GM18526 (cell line): ENCODE results near the gene CHAT.

ENCODE experiments used
- POLR2A ChIP-seq: IDR thresholded peaks from 3 replicates; pipeline ENCODE4 v1.6.1; 2011; ENCODE audit not compliant: insufficient read length; ENCODE audit errors: extremely low read depth

CHAT gene

DNA sequence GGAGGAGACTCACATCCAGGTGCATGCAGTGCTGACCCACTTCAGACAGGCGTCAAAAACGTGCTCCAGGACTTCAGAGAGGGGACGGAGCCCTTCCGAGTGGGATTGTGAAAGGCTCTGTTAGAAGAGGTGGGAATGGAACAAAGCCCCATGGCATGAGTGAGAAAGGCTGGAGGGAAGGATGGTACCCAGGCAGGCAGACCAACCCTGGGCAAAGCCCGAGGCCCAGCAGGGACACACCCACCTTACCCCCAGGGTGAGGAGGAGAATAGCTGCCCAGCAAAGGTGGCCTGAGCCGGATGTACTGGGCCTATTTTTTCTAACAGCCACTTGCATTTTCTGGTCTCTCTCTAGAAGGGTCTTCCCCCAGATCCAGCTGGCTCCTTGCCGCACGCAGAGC is 14.8 kb downstream of the CHAT start:
- no peak for TF ChIP-seq POLR2A

- TF ChIP-seq POLR2A, result no peak
Observed at GRCh38 chr10:49629431-49629881, 15.6 kb downstream of the CHAT start.

DNA sequence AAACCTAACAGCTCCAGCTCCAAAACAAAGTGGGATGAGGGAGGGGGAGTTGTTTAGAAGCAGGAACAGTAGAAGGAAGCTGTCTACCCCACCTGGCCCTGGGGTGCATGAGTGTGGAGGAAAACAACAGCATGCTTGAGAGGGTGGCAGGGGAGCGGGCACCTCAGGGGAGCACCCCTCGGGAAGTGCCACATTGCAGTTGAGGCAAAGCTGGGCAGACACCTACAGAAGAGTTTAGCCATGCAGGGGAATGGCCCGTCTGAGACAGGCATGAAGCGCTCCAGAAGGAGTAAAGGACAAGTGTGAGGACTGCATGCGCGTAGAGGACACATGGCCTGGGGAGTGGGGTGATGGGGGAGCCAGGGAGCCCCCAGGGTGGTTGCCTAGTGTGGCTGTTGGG is 18.1 kb downstream of the CHAT start:
- no peak for TF ChIP-seq POLR2A

- no peak for TF ChIP-seq POLR2A
Observed at GRCh38 chr10:49632406-49633317, 18.8 kb downstream of the CHAT start.

DNA sequence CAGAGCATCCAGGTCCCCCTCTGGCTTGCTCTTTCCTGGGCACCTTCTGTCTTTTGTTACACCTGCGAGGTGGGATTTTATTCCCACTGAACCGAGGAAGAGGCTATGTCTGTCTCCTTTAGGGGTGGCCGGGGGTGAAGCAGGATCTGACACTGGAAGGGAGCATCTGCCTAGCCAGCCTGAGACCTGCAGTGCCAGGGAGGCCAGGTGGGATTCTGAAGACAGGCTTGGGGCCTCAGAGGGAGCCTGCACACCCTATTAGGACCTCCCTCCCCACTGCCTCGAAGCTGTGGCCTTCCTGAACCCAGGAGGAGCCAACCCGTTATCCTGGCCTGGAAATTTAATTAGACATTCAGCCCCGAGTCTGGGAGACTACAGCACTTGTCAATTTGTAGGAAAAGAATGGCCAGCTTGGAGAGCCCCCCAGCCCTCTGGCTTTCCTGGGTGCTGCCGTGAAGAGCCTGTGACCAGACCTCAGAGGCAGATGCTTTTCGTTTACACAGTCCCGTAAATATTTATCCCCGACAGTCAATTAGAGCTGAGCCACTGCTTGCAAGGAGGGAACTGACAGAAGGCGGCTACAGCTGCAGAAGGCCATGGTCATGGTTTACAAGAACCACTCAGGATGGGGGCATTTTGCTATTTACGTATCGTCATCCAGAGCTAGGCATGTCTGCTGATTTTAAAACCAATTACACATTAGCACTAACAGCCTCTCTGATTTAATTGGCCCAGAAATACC is 19.7 kb downstream of the CHAT start:
- TF ChIP-seq POLR2A, result no peak

- no peak for TF ChIP-seq POLR2A
Observed at GRCh38 chr10:49634069-49634660, 20.3 kb downstream of the CHAT start.

DNA sequence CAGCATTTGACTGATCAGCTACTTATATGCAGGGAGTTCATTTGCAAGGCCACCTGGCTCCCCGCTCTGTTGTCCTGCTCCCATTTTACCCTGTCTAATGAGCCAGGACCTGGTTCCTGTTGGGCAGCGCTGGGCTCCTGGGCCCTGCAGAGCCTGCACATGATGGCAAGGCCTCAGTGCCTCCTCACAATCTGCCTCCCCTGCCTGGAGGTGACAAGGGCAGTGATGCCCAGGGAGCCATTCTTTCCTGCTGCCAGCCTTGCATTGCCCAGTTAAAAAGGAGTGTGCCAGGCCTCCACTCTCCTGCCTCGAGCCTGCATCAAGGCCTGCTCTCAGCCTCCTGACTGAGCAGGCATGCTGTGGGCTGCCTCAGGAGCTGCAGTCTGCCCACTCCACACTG is 28.5 kb downstream of the CHAT start:
- TF ChIP-seq POLR2A, result no peak

- TF ChIP-seq POLR2A, result no peak
Observed at GRCh38 chr10:49643241-49644034, 29.6 kb downstream of the CHAT start.

DNA sequence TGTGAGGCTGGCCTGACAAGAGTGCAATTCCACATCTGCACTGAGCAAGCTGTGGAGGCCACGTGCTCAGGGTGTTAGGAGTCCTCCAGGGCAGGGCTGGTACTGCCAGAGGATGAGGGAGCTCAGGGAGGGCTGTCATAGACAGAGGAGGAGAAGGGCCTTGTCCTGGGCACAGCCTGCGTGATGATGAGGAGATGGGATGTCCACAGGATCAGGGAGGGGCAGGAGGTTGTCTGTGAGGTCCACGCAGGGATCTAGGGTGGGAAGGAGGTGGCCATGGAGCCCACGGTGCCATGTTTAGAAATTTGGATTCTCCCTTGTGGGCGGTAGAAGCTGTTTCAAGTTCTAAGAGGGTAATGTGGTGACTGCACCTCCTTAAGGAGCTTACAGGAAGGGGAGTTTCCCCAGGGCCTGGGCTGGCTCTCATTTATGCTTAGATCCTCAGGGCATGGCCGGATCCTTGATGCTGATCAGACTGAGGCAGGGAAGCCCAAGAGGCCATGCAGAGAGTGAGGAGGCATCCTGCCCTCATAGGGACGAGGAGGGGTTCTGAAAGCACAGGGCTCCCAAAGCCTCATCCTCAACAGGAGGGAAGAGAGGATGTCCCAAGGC is 30.3 kb downstream of the CHAT start:
- no peak for TF ChIP-seq POLR2A

DNA sequence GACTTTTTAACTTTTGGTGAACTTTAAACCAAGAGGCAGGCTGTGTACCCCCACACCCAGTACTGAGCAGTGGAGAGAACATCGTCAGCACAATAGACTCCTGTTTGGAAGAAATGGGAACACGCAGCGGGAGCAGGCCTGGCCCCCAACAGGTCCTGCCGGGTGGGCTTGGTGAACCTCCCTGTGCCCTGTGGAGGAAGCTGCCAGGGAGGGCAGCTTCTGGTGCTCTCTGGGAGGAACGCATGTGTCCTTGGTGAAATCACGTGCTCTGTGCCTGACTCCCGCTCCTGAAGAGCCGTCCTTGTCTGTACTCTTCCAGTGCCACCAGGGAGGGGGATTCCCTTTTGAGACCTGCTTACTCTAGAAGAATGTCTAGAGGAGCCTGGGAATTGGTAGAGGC is 31.6 kb downstream of the CHAT start:
- TF ChIP-seq POLR2A, result no peak

GRCh38 chr10:49645871-49646870 is 32.3 kb downstream of the CHAT start:
- no peak for TF ChIP-seq POLR2A

DNA sequence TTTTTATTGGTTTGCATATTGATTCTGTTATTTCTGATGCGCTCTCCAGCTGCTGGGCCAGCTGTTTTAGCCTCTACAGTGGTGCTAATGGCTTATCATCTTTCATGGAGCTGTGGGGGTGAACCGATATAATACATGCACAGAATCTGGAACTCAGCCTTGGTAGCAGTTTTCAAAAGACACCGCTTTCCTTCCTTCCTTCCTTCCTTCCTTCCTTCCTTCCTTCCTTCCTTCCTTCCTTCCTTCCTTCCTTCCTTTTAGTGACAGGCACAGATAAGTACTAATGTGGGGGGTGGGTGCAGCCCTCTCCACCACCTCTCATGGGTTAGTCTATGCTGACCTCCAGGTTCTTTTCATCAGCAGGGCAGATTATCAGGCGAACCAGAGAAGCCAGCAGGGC is 33.7 kb downstream of the CHAT start:
- no peak for TF ChIP-seq POLR2A

DNA sequence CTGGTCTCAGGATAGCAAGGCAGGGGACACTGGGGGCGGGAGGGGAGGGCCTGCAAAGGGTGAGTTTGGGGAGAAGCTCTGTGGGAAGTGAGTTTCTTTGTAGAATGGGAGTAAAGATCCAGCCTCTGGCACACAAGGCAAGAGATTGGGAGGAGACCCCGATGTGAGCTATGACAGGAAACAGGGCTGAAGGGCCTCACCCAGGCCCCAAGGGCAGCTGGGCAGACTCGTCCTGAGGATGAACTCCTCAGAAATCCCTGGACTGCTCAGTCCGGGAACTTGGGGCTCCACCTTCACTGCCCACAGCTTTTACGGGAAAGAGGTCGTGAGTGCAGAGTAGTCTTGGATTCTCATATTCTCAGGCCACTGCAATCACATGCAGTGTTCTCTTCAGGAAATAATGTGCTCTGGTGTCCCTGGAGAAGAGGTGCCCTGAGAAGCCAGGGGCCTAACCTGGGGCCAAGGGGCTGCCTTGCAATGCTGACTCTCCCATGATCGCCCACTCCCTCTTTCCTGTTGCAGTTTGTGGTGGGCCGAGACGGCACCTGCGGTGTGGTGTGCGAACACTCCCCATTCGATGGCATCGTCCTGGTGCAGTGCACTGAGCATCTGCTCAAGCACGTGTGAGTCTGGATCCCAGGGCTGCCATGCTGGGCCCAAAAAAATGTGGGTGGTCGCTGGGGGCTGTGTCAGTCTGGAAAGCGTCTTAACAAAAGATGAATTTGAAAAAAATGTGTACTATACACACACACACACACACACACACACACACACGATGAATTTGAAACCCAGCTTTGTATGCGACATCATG is 34.4 kb downstream of the CHAT start:
- no peak for TF ChIP-seq POLR2A
